ENCODE results near the gene FARS2.
"Not testable (repeated sequence)": the region's sequence is repeated elsewhere in the genome, so short reads cannot be mapped to it uniquely, and the experiment has no call there.

FARS2 gene

DNA sequence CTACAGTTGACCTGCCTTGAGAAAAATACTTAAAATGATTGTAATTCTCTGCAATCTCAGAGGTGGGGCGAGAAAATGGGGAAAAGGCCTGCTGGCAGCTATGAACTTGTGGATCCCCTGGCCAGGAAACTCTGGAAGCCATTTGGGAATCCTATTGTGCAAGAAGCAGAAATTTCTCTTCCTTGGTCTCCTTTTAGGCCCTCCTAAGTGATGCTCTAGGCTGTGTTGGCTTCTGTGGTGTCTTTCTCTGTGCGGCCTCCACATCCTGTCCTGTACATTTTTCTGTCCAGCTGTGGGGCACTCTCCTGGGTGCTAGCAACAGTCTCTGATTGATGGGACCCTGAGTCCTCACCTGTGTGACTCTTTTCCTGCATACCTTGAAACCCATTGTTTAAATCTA, 290.9 kb downstream of the FARS2 start:
- no peak overlapping the region for H3K9ac ChIP-seq (ENCODE audit: low read depth, low read length)
- no peak overlapping the region for H3K4me3 ChIP-seq (ENCODE audit: low read depth, low read length)
- H3K4me1 ChIP-seq (ENCODE audit: control insufficient read depth, insufficient read depth, low read length), result peaks cover 9% of the 10 kb centered on the region; the same call in 1 of the 2 replicates
- peaks cover 6% of the 10 kb centered on the region for H3K9me3 ChIP-seq (ENCODE audit: control insufficient read depth, insufficient read depth, low read length)
- H3K27ac ChIP-seq (ENCODE audit: low read depth, low read length), result no peak overlapping the region
- H3K27me3 ChIP-seq (ENCODE audit: control insufficient read depth, insufficient read depth, low read length), result no peaks in the 10 kb centered on the region
- H3K36me3 ChIP-seq (ENCODE audit: control insufficient read depth, insufficient read depth, low read length), result no peaks in the 10 kb centered on the region

DNA sequence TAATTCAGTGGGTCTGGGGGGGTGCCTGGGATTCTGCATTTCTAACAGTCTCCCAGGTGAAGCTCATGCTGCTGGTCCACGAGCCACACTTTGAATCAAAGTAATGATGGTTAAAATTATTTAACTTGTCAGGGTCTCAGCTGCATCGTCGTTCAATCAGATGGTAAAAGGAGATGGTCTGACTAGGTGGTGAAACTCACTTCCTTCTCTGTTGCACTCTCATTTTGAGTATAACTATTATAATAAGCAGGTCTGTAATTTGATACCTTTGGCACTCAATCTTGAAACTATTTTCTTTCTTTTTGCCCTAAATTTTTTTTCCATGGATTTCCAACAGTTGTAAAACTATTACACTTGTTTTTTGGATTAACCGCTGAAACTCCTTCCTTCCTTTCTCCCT, 292.5 kb downstream of the FARS2 start:
- Histone ChIP-seq H3K36me3 (ENCODE audit: control insufficient read depth, insufficient read depth, low read length) (no peaks in the 10 kb centered on the region), H3K4me1 (ENCODE audit: control insufficient read depth, insufficient read depth, low read length) (peaks cover 9% of the 10 kb centered on the region; the same call in 1 of the 2 replicates), H3K4me3 (ENCODE audit: low read depth, low read length) (no peak overlapping the region), H3K9me3 (ENCODE audit: control insufficient read depth, insufficient read depth, low read length) (peaks cover 6% of the 10 kb centered on the region), H3K27ac (ENCODE audit: low read depth, low read length) (no peak overlapping the region), H3K27me3 (ENCODE audit: control insufficient read depth, insufficient read depth, low read length) (no peaks in the 10 kb centered on the region), H3K9ac (ENCODE audit: low read depth, low read length) (no peak overlapping the region)

DNA sequence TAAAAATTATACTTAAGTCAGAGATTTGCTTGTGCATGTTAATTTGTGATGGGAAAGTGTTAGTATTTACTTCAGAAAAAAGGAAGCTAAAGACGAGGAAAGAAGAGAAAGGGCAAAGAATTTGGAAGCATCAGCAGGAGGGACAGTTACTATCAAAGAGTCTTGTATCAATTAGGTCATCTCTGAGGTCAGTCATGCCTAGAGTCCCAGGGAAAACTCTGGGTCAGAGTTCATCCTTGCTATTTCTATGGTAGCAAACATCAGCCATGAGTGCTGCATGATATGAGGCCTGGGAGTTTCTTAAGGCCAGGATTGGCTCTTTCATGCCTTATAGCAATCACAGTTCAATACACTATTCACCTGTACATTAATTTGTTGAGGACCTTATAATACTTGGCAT, 292.9 kb downstream of the FARS2 start:
- no peak overlapping the region for H3K9ac ChIP-seq (ENCODE audit: low read depth, low read length)

DNA sequence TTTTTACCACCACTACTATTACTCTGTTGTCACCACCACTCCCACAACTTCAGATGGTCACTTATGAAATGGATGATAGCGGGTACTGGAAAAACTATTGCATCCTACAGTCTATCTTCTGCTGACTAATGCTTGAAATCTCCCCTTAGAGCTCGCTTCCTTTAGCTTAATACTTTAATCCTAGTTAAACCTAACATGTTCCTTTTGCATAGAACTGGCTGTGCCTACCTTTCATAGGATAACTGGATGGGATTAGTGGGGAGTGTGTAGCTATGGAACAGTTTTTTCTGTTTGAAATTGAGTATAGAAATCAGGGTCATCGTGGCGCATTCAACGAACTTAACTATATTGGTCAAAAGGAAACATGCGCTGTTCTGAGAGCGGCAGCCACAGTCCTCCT, 294.7 kb downstream of the FARS2 start:
- H3K4me3 ChIP-seq (ENCODE audit: low read depth, low read length), result no peak overlapping the region
- H3K36me3 ChIP-seq (ENCODE audit: control insufficient read depth, insufficient read depth, low read length), result no peaks in the 10 kb centered on the region
- H3K9me3 ChIP-seq (ENCODE audit: control insufficient read depth, insufficient read depth, low read length), result no peaks in the 10 kb centered on the region
- H3K4me1 ChIP-seq (ENCODE audit: control insufficient read depth, insufficient read depth, low read length), result peaks cover 9% of the 10 kb centered on the region; the same call in 1 of the 2 replicates
- H3K27ac ChIP-seq (ENCODE audit: low read depth, low read length), result no peak overlapping the region
- H3K9ac ChIP-seq (ENCODE audit: low read depth, low read length), result no peak overlapping the region
- H3K27me3 ChIP-seq (ENCODE audit: control insufficient read depth, insufficient read depth, low read length), result no peaks in the 10 kb centered on the region

More for the DNA sequence above, 292.9 kb downstream of the FARS2 start:
- Histone ChIP-seq H3K4me1 (ENCODE audit: control insufficient read depth, insufficient read depth, low read length) (peaks cover 9% of the 10 kb centered on the region; the same call in 1 of the 2 replicates), H3K27me3 (ENCODE audit: control insufficient read depth, insufficient read depth, low read length) (no peaks in the 10 kb centered on the region), H3K9me3 (ENCODE audit: control insufficient read depth, insufficient read depth, low read length) (peaks cover 6% of the 10 kb centered on the region), H3K36me3 (ENCODE audit: control insufficient read depth, insufficient read depth, low read length) (no peaks in the 10 kb centered on the region), H3K4me3 (ENCODE audit: low read depth, low read length) (no peak overlapping the region), H3K27ac (ENCODE audit: low read depth, low read length) (no peak overlapping the region)

DNA sequence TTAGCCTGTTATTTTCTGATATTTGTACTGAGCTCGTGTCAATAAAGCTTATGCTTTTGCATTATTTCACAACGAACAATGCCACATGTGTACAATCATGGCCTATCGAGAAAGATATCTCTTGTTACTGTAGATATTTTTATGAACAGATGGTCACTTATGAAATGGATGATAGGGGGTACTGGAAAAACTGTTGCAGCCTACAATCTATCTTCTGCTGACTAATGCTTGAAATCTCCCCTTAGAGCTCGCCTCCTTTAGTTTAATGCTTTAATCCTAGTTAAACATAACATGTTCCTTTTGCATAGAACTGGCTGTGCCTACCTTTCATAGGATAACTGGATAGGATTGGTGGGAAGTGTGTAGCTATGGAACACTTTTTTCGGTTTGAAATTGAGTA, 296.2 kb downstream of the FARS2 start:
- Histone ChIP-seq H3K4me1 (ENCODE audit: control insufficient read depth, insufficient read depth, low read length) (peaks cover 9% of the 10 kb centered on the region; the same call in 1 of the 2 replicates), H3K9ac (ENCODE audit: low read depth, low read length) (no peak overlapping the region), H3K36me3 (ENCODE audit: control insufficient read depth, insufficient read depth, low read length) (no peaks in the 10 kb centered on the region), H3K27me3 (ENCODE audit: control insufficient read depth, insufficient read depth, low read length) (no peaks in the 10 kb centered on the region), H3K9me3 (ENCODE audit: control insufficient read depth, insufficient read depth, low read length) (no peaks in the 10 kb centered on the region), H3K27ac (ENCODE audit: low read depth, low read length) (no peak overlapping the region), H3K4me3 (ENCODE audit: low read depth, low read length) (no peak overlapping the region)

DNA sequence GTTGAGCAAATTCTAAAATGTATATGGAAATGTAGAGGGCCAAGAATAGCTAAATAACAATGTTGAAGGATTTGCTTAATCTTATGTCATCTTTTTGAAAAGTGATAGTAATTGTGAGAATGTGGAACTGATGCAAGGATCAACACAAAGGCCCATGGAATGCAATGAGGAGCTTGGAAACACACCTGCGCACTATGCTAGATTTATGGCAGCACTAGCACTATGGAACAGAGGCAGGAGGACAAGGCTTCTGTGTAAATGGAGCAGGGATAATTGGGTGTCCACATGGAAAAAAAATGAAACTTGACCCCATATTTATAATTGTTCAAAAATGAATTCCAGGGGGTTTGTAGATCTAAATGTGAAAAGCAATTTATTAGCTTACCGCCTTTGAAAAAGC, 298.3 kb downstream of the FARS2 start:
- Histone ChIP-seq H3K9me3 (ENCODE audit: control insufficient read depth, insufficient read depth, low read length) (no peaks in the 10 kb centered on the region), H3K27me3 (ENCODE audit: control insufficient read depth, insufficient read depth, low read length) (no peaks in the 10 kb centered on the region), H3K4me1 (ENCODE audit: control insufficient read depth, insufficient read depth, low read length) (peaks cover 16% of the 10 kb centered on the region; the same call in 1 of the 2 replicates), H3K9ac (ENCODE audit: low read depth, low read length) (no peak overlapping the region), H3K36me3 (ENCODE audit: control insufficient read depth, insufficient read depth, low read length) (no peaks in the 10 kb centered on the region), H3K4me3 (ENCODE audit: low read depth, low read length) (no peak overlapping the region), H3K27ac (ENCODE audit: low read depth, low read length) (no peak overlapping the region)

DNA sequence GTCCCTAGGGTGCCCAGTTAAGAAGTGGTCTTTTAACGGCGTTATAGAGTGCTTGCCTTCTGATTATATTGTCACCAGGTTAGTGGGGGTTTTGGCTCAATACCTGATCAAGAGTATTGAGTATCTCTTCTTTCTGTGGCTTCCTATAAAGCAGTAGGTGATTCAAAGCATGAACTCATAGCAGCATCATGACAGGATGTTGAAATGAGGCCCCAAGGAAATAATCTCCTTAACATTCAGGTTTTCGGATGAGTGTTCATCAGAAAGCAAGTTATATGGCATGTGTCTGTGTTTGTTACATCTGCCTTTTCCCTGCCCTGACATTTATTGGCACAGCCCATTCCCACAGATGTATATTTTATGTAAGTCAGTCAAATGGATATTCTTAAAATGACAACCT, 301.0 kb downstream of the FARS2 start:
- Histone ChIP-seq H3K4me1 (ENCODE audit: control insufficient read depth, insufficient read depth, low read length) (peaks cover 18% of the 10 kb centered on the region; the same call in 1 of the 2 replicates), H3K4me3 (ENCODE audit: low read depth, low read length) (no peak overlapping the region), H3K9me3 (ENCODE audit: control insufficient read depth, insufficient read depth, low read length) (peaks cover 10% of the 10 kb centered on the region; the same call in 1 of the 2 replicates), H3K36me3 (ENCODE audit: control insufficient read depth, insufficient read depth, low read length) (no peaks in the 10 kb centered on the region), H3K9ac (ENCODE audit: low read depth, low read length) (no peak overlapping the region), H3K27ac (ENCODE audit: low read depth, low read length) (no peak overlapping the region), H3K27me3 (ENCODE audit: control insufficient read depth, insufficient read depth, low read length) (no peaks in the 10 kb centered on the region)

DNA sequence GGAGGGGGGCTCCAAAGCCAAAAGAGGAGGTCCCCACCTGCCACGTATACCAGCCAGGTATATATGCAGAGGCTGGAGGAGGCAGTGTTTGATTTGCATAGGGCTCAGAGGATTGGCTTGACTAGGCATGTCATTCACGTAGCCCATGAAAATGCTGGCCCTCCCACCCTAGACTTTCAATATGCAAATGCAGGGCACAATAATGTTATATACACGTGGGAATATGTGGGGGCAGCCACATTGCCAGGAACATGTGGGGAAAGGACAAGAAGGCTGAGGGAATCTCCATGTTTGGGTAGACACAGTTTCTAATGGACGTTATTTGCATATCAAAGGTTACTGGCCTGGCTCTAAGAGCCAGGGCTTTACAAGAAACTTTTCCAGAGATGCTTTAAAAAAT, 301.8 kb downstream of the FARS2 start:
- Histone ChIP-seq H3K27me3 (ENCODE audit: control insufficient read depth, insufficient read depth, low read length) (no peaks in the 10 kb centered on the region), H3K4me3 (ENCODE audit: low read depth, low read length) (no peak overlapping the region), H3K36me3 (ENCODE audit: control insufficient read depth, insufficient read depth, low read length) (no peaks in the 10 kb centered on the region), H3K27ac (ENCODE audit: low read depth, low read length) (no peak overlapping the region), H3K4me1 (ENCODE audit: control insufficient read depth, insufficient read depth, low read length) (peaks cover 18% of the 10 kb centered on the region; the same call in 1 of the 2 replicates), H3K9me3 (ENCODE audit: control insufficient read depth, insufficient read depth, low read length) (peaks cover 10% of the 10 kb centered on the region; the same call in 1 of the 2 replicates), H3K9ac (ENCODE audit: low read depth, low read length) (no peak overlapping the region)

DNA sequence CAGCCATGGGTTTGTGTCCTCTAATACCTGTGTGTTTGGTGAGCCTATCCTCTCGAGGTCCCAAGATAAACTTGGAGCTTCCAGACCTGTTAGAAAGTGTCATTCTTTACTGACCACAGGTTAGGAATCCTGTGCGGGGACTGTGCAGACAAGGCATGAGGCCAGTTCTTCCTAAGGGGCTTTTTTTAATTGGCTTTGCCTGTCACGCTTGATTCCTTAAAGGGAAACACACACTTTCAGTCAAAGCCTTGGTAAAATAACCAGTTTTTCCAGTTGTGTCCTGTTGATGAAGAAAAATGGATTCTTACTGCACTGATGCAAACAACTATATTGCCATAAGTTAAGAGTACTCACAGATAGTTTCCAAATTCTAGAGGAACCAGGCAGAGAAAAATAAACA, 303.4 kb downstream of the FARS2 start:
- peaks cover 10% of the 10 kb centered on the region; the same call in 1 of the 2 replicates for H3K9me3 ChIP-seq (ENCODE audit: control insufficient read depth, insufficient read depth, low read length)
- H3K9ac ChIP-seq (ENCODE audit: low read depth, low read length); H3K36me3 ChIP-seq (ENCODE audit: control insufficient read depth, insufficient read depth, low read length); H3K27me3 ChIP-seq (ENCODE audit: control insufficient read depth, insufficient read depth, low read length); H3K4me3 ChIP-seq (ENCODE audit: low read depth, low read length): not testable (repeated sequence)
- H3K27ac ChIP-seq (ENCODE audit: low read depth, low read length), result peak overlapping the region; percentile 57
- peaks cover 18% of the 10 kb centered on the region; the same call in 1 of the 2 replicates for H3K4me1 ChIP-seq (ENCODE audit: control insufficient read depth, insufficient read depth, low read length)

DNA sequence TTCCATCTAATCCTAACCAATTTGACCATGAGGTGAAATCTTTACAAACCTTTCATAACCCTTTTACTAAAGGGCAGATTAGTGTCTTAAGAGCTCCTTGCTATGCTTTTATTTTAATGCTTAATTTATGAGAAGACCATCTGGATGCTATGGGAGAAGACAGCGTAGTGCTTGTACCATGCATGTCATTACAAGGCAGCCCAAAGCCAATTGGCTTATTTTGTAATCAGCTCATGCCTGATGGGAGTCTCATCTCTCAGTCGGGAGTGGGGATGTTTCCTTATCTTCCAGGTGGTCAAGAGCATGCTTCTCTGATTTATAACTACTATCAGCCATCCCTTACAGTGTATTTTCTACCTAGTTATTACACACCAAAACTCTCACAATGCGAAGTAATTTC, 304.7 kb downstream of the FARS2 start:
- peaks cover 10% of the 10 kb centered on the region; the same call in 1 of the 2 replicates for H3K9me3 ChIP-seq (ENCODE audit: control insufficient read depth, insufficient read depth, low read length)

DNA sequence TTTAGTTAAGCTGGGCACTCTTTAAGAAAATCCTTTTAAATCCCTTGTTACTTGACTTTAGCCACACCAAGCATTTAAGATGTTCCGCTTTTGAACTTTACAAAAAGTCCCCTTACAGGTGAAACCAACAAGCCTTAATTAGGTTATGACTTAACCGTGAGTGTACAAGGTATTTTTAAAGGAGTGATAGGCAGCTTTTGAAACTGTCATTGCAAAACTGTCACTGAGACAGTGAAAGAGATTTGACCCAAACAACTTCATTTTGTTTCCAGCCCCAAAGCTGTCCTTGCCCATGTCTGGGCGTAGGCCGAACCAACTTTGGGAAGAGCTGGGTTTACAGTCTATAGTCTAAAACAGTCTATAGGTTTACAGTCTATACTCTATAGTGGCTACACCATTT, 305.4 kb downstream of the FARS2 start:
- H3K27ac ChIP-seq (ENCODE audit: low read depth, low read length), result no peak overlapping the region
- H3K27me3 ChIP-seq (ENCODE audit: control insufficient read depth, insufficient read depth, low read length), result no peaks in the 10 kb centered on the region
- no peak overlapping the region for H3K9ac ChIP-seq (ENCODE audit: low read depth, low read length)
- no peaks in the 10 kb centered on the region for H3K36me3 ChIP-seq (ENCODE audit: control insufficient read depth, insufficient read depth, low read length)
- H3K4me3 ChIP-seq (ENCODE audit: low read depth, low read length), result no peak overlapping the region
- peaks cover 10% of the 10 kb centered on the region; the same call in 1 of the 2 replicates for H3K9me3 ChIP-seq (ENCODE audit: control insufficient read depth, insufficient read depth, low read length)
- H3K4me1 ChIP-seq (ENCODE audit: control insufficient read depth, insufficient read depth, low read length), result peaks cover 18% of the 10 kb centered on the region; the same call in 1 of the 2 replicates

More for the DNA sequence above, 304.7 kb downstream of the FARS2 start:
- Histone ChIP-seq H3K27ac (ENCODE audit: low read depth, low read length) (no peak overlapping the region), H3K4me3 (ENCODE audit: low read depth, low read length) (no peak overlapping the region), H3K9ac (ENCODE audit: low read depth, low read length) (no peak overlapping the region), H3K4me1 (ENCODE audit: control insufficient read depth, insufficient read depth, low read length) (peaks cover 18% of the 10 kb centered on the region; the same call in 1 of the 2 replicates), H3K27me3 (ENCODE audit: control insufficient read depth, insufficient read depth, low read length) (no peaks in the 10 kb centered on the region), H3K36me3 (ENCODE audit: control insufficient read depth, insufficient read depth, low read length) (no peaks in the 10 kb centered on the region)
